HEK293 (cell line): ENCODE results near the gene CLCA1.

Source experiments
- CTCF ChIA-PET: fragments of 350-600 bp; formaldehyde crosslinking; extraction: SDS; loops from one replicate; lab custom pipeline; 2021; ENCODE audit warnings: antibody characterized with exemption; lab: Yijun Ruan, JAX
- POLR2A ChIA-PET: fragments of 300-600 bp; formaldehyde crosslinking; extraction: SDS; loops from one replicate; lab custom pipeline; 2020; ENCODE audit warnings: antibody characterized with exemption, inconsistent platforms; lab: Yijun Ruan, JAX
- H3K27ac ChIP-seq: fragments of 200-500 bp; sonication (Bioruptor generic); 2 replicates; pipeline ENCODE4 v1.5.1; 2014; ENCODE audit warnings: low read depth, low read length, control low read depth, inconsistent platforms; ENCODE audit errors: extremely low read depth
- H3K36me3 ChIP-seq, 2 experiments: fragments of 200-500 bp in 1 of 2; sonication (Bioruptor generic) in 1 of 2; 1 replicate in 1 of 2; 2 replicates in 1 of 2; pipeline ENCODE4 v1.5.1; 2014 to 2017; ENCODE audit warnings: inconsistent platforms in 2 of 2, low read length in 2 of 2; ENCODE audit not compliant: control insufficient read depth in 2 of 2, insufficient read depth in 1 of 2
- H3K4me1 ChIP-seq: fragments of 200-500 bp; sonication (Bioruptor generic); 2 replicates; pipeline ENCODE4 v1.5.1; 2014; ENCODE audit warnings: mild to moderate bottlenecking, low read length, inconsistent platforms; ENCODE audit not compliant: control insufficient read depth, insufficient read depth
- H3K4me3 ChIP-seq: 2 replicates; pipeline ENCODE4 v1.5.1; 2011; ENCODE audit warnings: low read depth, mild to moderate bottlenecking, control low read depth, low read length, moderate library complexity
- H3K9me3 ChIP-seq: fragments of 200-500 bp; sonication (Bioruptor generic); 2 replicates; pipeline ENCODE4 v1.5.1; 2014; ENCODE audit warnings: low read depth, low read length, inconsistent platforms; ENCODE audit not compliant: control insufficient read depth, insufficient read depth
- GLIS2 ChIP-seq: fragments of 450-650 bp; formaldehyde crosslinking; IDR thresholded peaks from 2 replicates; pipeline ENCODE4 v1.5.1; 2016; ENCODE audit warnings: missing biosample characterization, missing genetic modification characterization
- KLF8 ChIP-seq: fragments of 450-650 bp; formaldehyde crosslinking; IDR thresholded peaks from 2 replicates; pipeline ENCODE4 v1.5.1; 2016; ENCODE audit warnings: missing biosample characterization, missing genetic modification characterization
- ZBTB21 ChIP-seq: fragments of 450-650 bp; formaldehyde crosslinking; IDR thresholded peaks from 2 replicates; pipeline ENCODE4 v1.5.1; 2017; ENCODE audit warnings: missing biosample characterization, missing genetic modification characterization
- ZNF10 ChIP-seq: fragments of 450-650 bp; formaldehyde crosslinking; IDR thresholded peaks from 2 replicates; pipeline ENCODE4 v1.5.1; 2017; ENCODE audit warnings: missing biosample characterization, missing genetic modification characterization
- ZNF155 ChIP-seq: fragments of 450-650 bp; formaldehyde crosslinking; IDR thresholded peaks from 2 replicates; pipeline ENCODE4 v1.5.1; 2016; ENCODE audit warnings: missing biosample characterization, missing genetic modification characterization
- ZNF157 ChIP-seq: fragments of 450-650 bp; formaldehyde crosslinking; IDR thresholded peaks from 2 replicates; pipeline ENCODE4 v1.5.1; 2016; ENCODE audit warnings: missing biosample characterization, missing genetic modification characterization
- ZNF2 ChIP-seq: fragments of 450-650 bp; formaldehyde crosslinking; IDR thresholded peaks from 2 replicates; pipeline ENCODE4 v1.5.1; 2016; ENCODE audit warnings: missing biosample characterization, missing genetic modification characterization
- ZNF223 ChIP-seq: fragments of 450-650 bp; formaldehyde crosslinking; IDR thresholded peaks from 2 replicates; pipeline ENCODE4 v1.5.1; 2016; ENCODE audit warnings: missing biosample characterization, missing genetic modification characterization
- ZNF239 ChIP-seq: fragments of 450-650 bp; formaldehyde crosslinking; IDR thresholded peaks from 2 replicates; pipeline ENCODE4 v1.5.1; 2016; ENCODE audit warnings: missing biosample characterization, missing genetic modification characterization
- ZNF394 ChIP-seq: fragments of 450-650 bp; formaldehyde crosslinking; IDR thresholded peaks from 2 replicates; pipeline ENCODE4 v1.5.1; 2016; ENCODE audit warnings: missing biosample characterization, missing genetic modification characterization, mild to moderate bottlenecking, moderate library complexity, borderline replicate concordance
- ZNF433 ChIP-seq: fragments of 450-650 bp; formaldehyde crosslinking; IDR thresholded peaks from 2 replicates; pipeline ENCODE4 v1.5.1; 2016; ENCODE audit warnings: missing biosample characterization, missing genetic modification characterization, low read depth
- ZNF473 ChIP-seq: fragments of 450-650 bp; formaldehyde crosslinking; IDR thresholded peaks from 2 replicates; pipeline ENCODE4 v1.5.1; 2017; ENCODE audit warnings: missing biosample characterization, missing genetic modification characterization
- ZNF610 ChIP-seq: fragments of 450-650 bp; formaldehyde crosslinking; IDR thresholded peaks from 2 replicates; pipeline ENCODE4 v1.5.1; 2016; ENCODE audit warnings: missing biosample characterization, missing genetic modification characterization, borderline replicate concordance
- ZNF670 ChIP-seq: fragments of 450-650 bp; formaldehyde crosslinking; IDR thresholded peaks from 2 replicates; pipeline ENCODE4 v1.5.1; 2016; ENCODE audit warnings: missing biosample characterization, missing genetic modification characterization, low read depth
- ZNF701 ChIP-seq: fragments of 450-650 bp; formaldehyde crosslinking; IDR thresholded peaks from 2 replicates; pipeline ENCODE4 v1.5.1; 2016; ENCODE audit warnings: missing biosample characterization, missing genetic modification characterization
- TF ChIP-seq, protein P1 (sequence below): fragments of 450-650 bp; formaldehyde crosslinking; IDR thresholded peaks from 2 replicates; pipeline ENCODE4 v1.5.1; 2016; ENCODE audit warnings: missing biosample characterization, missing genetic modification characterization
- TF ChIP-seq, protein P2 (sequence below): fragments of 450-650 bp; formaldehyde crosslinking; IDR thresholded peaks from 2 replicates; pipeline ENCODE4 v1.5.1; 2016; ENCODE audit warnings: missing biosample characterization, missing genetic modification characterization
- TF ChIP-seq, protein P3 (sequence below): IDR thresholded peaks from 2 replicates; pipeline ENCODE4 v1.6.1; 2011; ENCODE audit warnings: mild to moderate bottlenecking, low read depth, low read length, borderline replicate concordance
- TF ChIP-seq, protein P4 (sequence below): fragments of 450-650 bp; formaldehyde crosslinking; IDR thresholded peaks from 2 replicates; pipeline ENCODE4 v1.5.1; 2016; ENCODE audit warnings: missing biosample characterization, missing genetic modification characterization

CLCA1 gene

DNA sequence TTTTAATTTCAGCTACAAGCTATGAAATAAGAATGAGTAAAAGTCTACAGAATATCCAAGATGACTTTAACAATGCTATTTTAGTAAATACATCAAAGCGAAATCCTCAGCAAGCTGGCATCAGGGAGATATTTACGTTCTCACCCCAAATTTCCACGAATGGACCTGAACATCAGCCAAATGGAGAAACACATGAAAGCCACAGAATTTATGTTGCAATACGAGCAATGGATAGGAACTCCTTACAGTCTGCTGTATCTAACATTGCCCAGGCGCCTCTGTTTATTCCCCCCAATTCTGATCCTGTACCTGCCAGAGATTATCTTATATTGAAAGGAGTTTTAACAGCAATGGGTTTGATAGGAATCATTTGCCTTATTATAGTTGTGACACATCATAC, 13.7 kb upstream of the CLCA1 start:
- ChIA-PET POLR2A (no interaction called here), CTCF (interaction anchor here (0.6 kb wide), 1 partner anchor 1094 kb away, joined by 4 read pairs; no protein-coding TSS in a partner anchor)
- TF ChIP-seq GLIS2 (tag by site-specific recombination) (no peak), ZNF157 (tag by site-specific recombination) (no peak), ZNF473 (tag by site-specific recombination) (no peak), ZNF670 (tag by site-specific recombination) (no peak), ZNF2 (tag by site-specific recombination) (no peak), ZNF433 (tag by site-specific recombination) (no peak), ZNF223 (tag by site-specific recombination) (no peak), ZNF155 (tag by site-specific recombination) (no peak), KLF8 (tag by site-specific recombination) (no peak), ZNF239 (tag by site-specific recombination) (no peak)
- TF ChIP-seq, protein P1, sequence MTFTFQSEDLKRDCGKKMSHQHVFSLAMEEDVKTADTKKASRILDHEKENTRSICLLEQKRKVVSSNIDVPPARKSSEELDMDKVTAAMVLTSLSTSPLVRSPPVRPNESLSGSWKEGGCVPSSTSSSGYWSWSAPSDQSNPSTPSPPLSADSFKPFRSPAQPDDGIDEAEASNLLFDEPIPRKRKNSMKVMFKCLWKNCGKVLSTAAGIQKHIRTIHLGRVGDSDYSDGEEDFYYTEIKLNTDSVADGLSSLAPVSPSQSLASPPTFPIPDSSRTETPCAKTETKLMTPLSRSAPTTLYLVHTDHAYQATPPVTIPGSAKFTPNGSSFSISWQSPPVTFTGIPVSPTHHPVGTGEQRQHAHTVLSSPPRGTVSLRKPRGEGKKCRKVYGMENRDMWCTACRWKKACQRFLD (tag by site-specific recombination): no peak
- TF ChIP-seq, protein P2, sequence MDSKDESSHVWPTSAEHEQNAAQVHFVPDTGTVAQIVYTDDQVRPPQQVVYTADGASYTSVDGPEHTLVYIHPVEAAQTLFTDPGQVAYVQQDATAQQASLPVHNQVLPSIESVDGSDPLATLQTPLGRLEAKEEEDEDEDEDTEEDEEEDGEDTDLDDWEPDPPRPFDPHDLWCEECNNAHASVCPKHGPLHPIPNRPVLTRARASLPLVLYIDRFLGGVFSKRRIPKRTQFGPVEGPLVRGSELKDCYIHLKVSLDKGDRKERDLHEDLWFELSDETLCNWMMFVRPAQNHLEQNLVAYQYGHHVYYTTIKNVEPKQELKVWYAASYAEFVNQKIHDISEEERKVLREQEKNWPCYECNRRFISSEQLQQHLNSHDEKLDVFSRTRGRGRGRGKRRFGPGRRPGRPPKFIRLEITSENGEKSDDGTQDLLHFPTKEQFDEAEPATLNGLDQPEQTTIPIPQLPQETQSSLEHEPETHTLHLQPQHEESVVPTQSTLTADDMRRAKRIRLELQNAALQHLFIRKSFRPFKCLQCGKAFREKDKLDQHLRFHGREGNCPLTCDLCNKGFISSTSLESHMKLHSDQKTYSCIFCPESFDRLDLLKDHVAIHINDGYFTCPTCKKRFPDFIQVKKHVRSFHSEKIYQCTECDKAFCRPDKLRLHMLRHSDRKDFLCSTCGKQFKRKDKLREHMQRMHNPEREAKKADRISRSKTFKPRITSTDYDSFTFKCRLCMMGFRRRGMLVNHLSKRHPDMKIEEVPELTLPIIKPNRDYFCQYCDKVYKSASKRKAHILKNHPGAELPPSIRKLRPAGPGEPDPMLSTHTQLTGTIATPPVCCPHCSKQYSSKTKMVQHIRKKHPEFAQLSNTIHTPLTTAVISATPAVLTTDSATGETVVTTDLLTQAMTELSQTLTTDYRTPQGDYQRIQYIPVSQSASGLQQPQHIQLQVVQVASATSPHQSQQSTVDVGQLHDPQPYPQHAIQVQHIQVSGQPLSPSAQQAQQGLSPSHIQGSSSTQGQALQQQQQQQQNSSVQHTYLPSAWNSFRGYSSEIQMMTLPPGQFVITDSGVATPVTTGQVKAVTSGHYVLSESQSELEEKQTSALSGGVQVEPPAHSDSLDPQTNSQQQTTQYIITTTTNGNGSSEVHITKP (tag by site-specific recombination): no peak
- TF ChIP-seq, protein P3, sequence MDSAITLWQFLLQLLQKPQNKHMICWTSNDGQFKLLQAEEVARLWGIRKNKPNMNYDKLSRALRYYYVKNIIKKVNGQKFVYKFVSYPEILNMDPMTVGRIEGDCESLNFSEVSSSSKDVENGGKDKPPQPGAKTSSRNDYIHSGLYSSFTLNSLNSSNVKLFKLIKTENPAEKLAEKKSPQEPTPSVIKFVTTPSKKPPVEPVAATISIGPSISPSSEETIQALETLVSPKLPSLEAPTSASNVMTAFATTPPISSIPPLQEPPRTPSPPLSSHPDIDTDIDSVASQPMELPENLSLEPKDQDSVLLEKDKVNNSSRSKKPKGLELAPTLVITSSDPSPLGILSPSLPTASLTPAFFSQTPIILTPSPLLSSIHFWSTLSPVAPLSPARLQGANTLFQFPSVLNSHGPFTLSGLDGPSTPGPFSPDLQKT: no peak
- TF ChIP-seq, protein P4, sequence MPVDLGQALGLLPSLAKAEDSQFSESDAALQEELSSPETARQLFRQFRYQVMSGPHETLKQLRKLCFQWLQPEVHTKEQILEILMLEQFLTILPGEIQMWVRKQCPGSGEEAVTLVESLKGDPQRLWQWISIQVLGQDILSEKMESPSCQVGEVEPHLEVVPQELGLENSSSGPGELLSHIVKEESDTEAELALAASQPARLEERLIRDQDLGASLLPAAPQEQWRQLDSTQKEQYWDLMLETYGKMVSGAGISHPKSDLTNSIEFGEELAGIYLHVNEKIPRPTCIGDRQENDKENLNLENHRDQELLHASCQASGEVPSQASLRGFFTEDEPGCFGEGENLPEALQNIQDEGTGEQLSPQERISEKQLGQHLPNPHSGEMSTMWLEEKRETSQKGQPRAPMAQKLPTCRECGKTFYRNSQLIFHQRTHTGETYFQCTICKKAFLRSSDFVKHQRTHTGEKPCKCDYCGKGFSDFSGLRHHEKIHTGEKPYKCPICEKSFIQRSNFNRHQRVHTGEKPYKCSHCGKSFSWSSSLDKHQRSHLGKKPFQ (tag by site-specific recombination): no peak
- Histone ChIP-seq H3K27ac (no peak overlapping the region), H3K9me3 (no peaks in the 10 kb centered on the region), H3K36me3 (no peaks in the 10 kb centered on the region), H3K4me1 (no peaks in the 10 kb centered on the region), H3K4me3 (no peak overlapping the region)

DNA sequence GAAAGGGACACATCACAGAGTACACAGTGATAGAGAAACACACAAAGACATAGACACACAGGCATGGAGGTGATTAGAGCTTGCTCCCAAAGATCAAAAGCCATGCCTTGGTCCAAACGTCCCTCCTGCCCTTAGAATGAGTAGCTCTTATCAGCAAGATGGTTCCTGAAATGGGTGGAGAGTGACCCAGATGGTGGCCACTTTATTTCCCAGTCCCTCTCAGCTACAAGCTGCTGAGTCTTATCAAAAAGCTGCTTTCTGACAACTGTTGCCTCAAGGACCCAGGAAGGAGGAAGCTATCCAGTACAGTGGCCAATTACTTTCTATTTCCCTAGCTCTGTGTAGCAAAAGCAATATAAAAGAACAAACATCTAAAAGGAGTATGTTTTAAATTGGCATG, 7.7 kb upstream of the CLCA1 start:
- no peaks in the 10 kb centered on the region for H3K36me3 ChIP-seq
- ChIA-PET CTCF (interaction anchor here (1.0 to 3.0 kb wide), 2 partner anchors 12 to 38 kb away, joined by 3 to 14 read pairs; no protein-coding TSS in a partner anchor), POLR2A (no interaction called here)
- H3K4me3 ChIP-seq: no peak overlapping the region
- no peak overlapping the region for H3K27ac ChIP-seq
- TF ChIP-seq ZNF394 (tag by site-specific recombination) (no peak), ZNF10 (no peak), ZBTB21 (tag by site-specific recombination) (no peak), ZNF610 (tag by site-specific recombination) (no peak), ZNF701 (tag by site-specific recombination) (no peak)
- no peaks in the 10 kb centered on the region for H3K4me1 ChIP-seq
- H3K9me3 ChIP-seq: no peaks in the 10 kb centered on the region
